Measurements from ENCODE around the gene ACTN4. TPM values are rescaled to one million over a fixed set of nuclear protein-coding genes. Genes with fewer than 3 reads are reported as not detected.

Gene ACTN4
- total RNA-seq, 2 donors from 2014 or later: 661 to 878 TPM

DNA sequence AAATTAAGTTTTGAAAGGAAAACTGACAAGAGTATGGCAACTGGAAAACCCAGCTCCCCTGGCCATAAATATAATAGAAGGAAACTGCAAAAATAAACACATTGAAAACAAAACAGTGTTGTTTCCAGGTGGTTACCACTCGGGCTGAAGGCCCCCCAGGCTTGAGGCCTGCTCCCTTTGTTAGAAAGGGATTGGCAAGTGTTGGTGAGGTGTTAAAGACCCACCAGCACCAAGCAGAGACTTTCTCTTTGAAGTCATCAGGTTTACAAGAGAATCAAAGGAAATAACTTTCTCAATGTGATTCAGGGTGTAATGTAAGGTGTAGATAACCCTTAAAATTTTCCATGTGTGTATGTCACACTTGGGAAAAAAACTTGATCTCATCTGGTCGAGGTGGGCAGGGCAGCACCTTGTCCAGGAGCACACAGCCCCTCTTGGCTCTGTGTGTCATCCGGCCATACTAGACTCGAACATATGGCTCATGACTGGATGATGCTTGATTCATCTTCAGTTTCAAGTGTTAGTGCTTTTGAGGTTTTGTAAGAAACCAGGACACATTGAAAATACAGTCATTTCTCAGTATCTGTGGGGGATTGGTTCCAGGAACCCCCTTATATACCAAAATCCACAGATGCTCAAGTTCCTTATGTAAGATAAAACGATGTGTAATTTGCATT is 7.8 kb downstream of the ACTN4 start:
- intact Hi-C loops (cut with DNase I): loop anchor here (5.0 kb wide), 1 partner anchor 37 kb away; no protein-coding TSS in a partner anchor
- DNase-seq (ENCODE audit: low spot score): no peak

DNA sequence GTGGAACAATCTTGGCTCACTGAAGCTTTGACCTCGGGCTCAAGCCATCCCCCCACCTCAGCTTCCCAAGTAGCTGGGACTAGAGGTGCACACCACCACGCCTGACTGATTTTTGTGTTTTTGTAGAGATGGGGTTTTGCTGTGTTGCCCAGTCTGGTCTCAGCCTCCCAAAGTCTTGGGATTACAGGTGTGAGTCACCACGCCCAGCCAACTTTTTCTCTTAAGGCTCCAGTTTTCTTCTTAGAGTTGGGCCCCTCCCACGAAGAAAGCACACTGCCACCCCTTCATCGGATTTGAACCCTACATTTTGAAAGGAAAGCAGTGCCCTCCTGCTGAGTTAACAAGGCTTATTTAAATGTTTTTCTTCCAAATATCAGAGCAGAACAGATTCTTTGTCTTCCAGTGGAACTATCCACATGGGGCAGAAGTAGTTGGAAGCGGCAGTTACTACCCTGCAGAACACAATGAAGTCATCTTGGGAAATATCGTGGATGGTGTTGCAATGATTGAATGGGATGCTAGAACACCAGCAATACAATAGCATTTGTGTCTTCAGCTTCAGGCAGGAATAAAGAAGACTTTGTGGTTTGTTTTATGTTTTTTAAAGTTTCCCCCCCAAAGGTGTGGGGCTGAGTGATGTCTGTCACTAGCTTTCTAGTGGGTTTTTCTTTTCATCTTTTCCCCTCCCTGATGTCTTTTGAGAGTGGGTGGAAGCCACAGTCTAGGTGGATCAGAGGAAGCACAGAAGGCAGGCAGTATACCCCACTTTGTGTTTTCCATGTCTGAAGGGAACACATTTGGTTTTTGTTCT is 8.9 kb downstream of the ACTN4 start:
- intact Hi-C loops (cut with DNase I): loop anchor here (5.0 kb wide), 1 partner anchor 36 kb away; no protein-coding TSS in a partner anchor
- DNase-seq (ENCODE audit: low spot score): no peak

DNA sequence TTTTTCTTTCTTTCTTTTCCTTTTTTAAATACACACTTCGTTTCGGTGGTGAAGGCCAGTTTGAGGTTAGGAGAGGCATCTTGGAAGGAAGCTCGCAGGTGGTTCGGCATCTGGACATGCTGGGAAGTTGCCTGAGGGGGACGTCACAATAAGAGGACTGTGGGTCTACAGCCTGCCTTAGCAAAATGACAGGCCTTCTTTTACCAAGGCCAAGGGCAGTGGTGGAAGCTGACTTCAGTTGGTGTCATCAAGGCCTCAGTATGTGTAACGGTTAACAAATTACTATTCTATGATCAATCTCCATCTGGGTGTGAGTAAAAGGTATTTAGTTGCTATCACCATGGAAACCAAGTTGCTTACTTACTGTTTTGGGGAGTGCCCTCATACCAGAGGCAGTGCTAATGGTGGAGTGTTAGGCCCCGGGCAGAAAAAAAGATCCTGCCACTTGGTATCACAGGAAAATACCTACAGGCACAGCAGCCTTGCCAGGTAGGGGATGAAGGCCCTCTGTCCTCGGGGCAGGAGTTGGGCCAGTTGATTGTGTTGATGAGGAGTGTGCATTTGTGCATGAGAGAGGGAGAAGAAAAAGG is 10.3 kb downstream of the ACTN4 start:
- intact Hi-C loops (cut with DNase I): loop anchor here (5.0 kb wide), 1 partner anchor 35 kb away; no protein-coding TSS in a partner anchor
- DNase-seq (ENCODE audit: low spot score): no peak

DNA sequence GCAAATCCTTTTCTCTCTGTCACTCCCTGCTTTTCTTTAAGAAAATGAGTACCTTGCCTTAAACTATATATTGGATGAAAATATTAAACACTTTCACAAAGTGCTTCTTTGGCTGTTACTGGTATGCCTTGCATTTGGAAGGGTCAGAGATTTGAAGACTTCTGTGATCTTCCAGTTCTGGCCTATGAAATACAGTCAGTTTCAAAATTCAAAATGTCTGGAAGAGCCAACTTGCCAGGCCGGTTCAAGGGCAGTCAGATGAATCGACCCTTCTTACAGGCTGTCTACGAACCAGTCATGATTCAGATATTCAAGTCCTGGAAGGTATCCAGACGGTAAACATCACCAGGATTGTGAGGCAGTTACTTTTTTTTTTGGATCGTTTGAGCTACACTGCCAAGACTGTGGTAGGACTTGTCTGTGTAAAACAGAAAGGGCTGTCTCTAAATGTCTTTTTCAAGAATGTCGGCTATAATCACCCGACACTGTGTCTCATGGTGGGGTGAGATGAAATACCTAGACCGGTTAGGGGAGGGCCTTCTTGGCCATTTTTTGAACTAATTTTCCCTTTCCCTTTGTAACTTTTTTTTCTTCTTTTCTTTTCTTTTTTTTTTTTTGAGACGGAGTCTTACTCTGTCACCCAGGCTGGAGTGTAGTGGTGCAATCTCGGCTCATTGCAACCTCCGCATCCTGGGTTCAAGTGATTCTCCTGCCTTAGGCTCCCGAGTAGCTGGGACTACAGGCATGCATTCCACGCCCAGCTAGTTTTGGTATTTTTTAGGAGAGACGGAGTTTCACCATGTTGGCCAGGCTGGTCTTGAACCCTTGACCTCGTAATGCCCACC is 11.2 kb downstream of the ACTN4 start:
- no peak for DNase-seq (ENCODE audit: low spot score)
- intact Hi-C loops (cut with DNase I): loop anchor here (5.0 kb wide), 1 partner anchor 34 kb away; no protein-coding TSS in a partner anchor

DNA sequence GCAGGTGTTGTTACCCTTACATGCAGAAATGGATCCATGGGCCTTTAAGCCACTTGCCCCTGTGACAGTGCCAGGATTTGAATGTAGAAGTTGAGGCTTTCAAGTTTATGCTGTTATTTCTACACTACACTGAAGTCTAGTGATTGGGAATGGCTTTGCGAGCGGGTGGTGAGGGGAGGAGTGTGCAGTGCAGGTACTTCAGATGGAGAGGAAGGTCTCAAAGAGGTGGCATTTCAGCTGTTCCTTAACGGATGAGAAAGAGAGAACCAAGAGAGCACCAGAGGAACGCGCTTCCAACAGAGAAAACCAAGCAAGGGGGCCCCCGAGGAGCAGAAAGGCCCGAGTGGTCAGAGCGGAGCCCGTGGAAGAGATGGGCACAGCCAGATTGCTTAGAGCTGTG is 13.3 kb downstream of the ACTN4 start:
- no peak for DNase-seq (ENCODE audit: low spot score)
- intact Hi-C loops (cut with DNase I): no loop called here

DNA sequence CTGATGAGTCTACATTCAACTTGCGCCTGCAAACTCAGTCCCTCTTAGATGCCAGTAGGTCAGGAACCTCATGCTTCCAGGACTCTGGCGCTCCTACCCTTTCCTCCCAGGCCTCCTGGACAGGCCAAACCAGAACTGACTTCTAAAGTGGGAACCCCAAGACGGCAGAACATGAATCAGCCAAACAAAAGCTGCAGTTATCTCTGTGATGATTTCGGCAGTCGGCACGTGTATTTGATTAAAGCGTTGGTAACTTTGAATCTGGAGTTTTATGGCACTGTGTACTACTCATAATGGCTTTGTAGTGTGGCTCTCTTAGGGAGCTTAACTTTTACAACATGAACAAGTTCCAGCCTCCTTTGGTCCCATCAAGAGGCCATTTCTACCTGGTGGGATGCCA is 13.7 kb downstream of the ACTN4 start:
- intact Hi-C loops (cut with DNase I): no loop called here
- DNase-seq (ENCODE audit: low spot score): no peak

DNA sequence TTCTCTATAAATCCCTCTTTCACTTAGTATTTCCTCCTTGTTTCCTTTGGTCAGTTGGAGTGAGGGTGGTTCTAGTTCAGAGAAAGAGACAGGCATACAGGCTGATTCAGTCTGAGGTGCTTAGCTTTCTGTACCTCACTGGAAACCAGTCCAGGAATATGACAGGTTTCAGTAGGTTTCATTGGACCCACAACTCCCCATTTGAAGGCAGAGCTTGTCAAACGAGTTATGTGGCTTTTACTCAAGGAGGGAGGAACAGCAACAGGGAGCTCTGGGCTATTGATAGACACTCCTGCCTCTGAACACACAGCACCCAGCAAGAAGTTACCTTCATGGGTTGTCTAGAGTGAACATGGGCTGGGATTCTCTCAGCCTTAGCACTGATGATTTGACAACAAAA is 14.5 kb downstream of the ACTN4 start:
- intact Hi-C loops (cut with DNase I): no loop called here
- no peak for DNase-seq (ENCODE audit: low spot score)

DNA sequence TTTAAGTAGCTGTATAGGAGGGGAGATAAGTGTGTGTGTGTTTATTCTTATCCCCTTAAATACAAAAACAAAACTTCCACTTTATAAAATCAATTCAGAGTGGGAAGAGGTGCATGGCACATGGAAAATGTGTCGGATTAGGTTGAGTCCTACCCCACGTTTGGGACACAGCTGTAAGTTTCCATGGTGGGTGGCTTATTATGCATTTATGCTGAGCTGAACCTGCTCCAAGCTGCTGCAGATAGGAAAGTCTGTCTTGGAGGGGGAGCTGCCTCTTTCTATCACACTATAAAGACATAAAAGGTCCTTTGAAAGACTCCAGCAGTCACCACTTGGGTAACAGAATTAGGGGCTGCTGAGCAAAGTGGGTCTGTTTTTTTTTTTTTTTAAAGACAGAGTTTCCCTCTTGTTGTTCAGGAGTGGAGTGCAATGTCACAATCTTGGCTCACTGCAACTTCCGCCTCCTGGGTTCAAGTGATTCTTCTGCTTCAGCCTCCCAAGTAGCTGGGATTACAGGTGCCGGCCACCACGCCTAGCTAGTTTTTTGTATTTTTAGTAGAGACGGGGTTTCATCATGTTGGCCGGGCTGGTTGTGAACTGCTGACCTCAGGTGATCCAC is 15.2 kb downstream of the ACTN4 start:
- intact Hi-C loops (cut with DNase I): no loop called here
- no peak for DNase-seq (ENCODE audit: low spot score)

DNA sequence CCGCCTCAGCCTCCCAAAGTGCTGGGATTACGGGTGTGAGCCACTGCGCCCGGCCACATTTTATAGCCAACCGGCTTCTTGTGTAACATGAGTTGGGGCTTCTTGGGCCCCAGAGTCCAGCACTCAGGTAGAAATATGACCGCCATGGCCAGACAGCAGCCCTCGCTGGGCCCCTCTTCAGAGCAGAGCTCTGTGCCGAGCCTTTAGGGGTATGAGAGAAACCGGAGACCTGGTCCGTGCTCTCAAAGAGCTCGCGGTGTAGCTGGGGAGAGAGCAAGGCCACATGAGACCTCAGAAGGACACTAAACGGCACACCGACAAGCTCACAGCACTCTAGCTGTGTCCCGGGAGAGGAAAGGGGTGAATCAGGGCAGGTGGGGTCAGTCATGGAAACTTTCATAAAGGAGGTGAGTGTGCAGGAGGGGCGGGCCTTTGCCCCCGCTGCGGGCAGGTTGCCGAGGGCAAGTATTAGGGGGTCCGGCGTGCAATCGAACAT is 15.8 kb downstream of the ACTN4 start:
- intact Hi-C loops (cut with DNase I): no loop called here

DNA sequence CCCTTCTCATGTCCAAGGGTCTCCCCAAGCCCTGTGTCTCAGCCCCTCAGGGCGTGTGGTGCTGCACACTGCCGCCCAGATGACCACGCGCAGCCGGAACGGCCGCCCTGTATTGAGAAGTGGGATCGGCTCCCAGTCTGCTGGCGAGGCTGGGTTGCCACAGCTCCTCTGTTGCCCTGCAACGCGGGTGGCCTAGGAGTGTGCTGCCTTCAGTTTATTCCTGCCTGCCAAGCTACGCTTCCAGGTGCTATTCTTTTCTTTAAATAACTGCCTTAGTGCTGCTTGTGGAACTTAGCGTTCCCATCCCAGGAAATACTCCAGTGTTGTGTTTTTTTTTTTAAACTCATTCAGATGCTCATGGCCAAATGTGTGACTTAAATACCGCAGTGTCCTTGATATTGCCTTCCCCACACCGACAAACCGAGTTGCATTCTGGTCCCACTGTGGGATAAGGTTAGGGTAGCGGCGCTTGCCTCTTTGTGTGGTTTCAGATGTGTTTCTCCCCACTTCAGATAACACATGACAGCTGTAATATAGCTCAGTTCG is 16.6 kb downstream of the ACTN4 start:
- intact Hi-C loops (cut with DNase I): no loop called here
- DNase-seq (ENCODE audit: low spot score): no peak

More for the DNA sequence above, 15.8 kb downstream of the ACTN4 start:
- DNase-seq (ENCODE audit: low spot score): no peak

DNA sequence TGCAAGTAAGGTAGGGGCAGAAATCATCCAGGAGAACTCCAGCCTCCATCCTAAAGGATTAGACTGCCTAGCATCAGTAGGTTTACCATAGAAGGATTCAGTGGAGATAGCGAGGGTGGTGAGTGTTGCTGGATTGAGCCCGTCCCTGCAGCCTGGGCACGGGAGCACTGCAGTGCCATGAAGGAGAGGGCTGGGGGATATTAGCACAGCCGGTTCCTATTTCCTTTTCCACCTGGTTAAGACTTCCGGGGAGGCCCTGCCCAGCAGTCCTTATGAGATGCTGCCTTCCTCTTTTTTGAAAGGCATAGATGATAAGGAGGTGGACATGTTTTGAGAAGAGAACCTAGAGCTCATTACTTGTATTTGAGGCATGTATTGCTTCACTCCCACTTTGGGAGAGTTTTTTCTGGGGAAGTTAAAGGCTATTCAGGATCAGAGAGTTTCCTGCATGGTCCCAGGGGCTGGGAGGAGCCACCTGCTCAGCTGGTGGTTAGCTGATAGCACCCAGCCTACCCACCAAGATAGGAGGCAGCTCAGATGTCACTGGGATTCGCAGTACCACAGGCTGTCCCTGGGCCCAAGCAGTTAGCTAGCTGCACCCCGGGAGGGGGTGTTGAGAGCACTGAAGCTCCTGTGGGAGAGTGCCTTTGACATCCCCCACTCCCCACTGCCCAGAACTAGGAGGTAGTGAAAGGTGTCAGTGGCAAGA is 17.2 kb downstream of the ACTN4 start:
- intact Hi-C loops (cut with DNase I): no loop called here

DNA sequence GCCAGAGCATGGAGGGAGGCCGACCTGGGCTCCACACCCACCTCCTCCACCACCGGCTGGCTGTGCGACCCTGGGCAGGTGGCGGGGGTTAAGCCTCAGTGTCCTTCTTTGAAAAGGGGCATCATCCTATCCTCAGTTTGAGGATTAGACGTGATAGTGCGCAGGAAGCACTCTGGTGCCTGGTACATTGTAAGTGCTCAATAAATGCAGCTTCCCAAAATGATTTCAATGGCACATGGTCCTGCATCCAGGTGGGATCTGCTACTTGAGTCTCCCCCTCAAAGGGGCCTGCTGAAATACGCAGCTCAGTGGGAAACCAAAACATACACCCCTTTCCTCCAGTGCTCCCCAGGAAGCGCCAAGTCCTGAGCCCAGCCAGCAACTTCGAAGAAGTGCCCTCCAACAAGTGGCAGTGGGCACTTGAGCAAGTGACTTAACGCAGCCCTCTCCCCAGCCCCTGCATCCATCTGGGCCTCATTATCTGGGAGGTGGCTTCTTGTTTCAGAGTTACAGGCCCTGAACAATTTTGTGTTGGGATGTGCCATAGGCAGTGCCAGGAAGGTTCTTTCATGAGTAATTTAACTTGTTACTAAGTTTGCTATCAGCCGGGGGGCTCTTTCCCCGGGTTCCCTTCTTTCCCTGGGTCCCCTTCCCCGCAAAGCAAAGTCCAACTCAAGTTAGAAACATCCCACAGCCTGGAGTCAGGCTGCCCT is 17.9 kb downstream of the ACTN4 start:
- intact Hi-C loops (cut with DNase I): no loop called here
- no peak for DNase-seq (ENCODE audit: low spot score)

More for the DNA sequence above, 17.2 kb downstream of the ACTN4 start:
- DNase-seq (ENCODE audit: low spot score): no peak

DNA sequence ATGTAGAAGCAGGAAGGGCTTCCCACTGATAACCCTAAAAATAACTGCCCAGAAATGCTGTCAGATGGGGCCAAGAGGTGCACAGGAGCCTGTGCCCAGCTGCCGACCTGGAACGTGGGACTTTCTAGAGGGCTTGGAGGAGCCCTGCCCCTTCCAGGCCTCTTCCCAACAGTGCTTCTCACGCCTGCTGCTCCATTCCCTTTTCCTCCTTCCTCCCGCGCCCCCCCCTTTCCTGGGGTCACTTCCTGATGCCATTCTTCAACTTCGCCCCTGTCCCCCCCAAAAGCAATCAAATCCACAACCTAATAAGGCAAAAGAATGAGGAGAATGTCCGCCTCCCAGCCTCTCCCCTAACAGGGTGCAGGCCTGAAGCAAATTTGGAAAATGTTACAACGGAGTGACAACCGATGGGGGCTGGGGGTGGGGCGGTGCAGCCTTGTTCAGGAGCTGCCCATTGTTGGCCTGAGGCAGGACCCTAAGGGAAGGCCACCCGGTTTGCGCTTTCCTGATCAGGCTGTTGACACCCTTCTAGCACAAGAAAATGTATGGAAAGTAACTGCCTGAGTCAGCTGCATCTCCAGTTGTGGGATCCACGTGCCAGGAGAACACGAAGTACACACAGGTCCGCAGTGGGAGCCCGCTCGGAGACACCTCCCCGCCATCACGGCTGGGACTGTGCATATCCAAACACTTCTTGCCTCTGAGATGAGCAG is 18.7 kb downstream of the ACTN4 start:
- DNase-seq (ENCODE audit: low spot score): peak; percentile 88
- intact Hi-C loops (cut with DNase I): no loop called here

DNA sequence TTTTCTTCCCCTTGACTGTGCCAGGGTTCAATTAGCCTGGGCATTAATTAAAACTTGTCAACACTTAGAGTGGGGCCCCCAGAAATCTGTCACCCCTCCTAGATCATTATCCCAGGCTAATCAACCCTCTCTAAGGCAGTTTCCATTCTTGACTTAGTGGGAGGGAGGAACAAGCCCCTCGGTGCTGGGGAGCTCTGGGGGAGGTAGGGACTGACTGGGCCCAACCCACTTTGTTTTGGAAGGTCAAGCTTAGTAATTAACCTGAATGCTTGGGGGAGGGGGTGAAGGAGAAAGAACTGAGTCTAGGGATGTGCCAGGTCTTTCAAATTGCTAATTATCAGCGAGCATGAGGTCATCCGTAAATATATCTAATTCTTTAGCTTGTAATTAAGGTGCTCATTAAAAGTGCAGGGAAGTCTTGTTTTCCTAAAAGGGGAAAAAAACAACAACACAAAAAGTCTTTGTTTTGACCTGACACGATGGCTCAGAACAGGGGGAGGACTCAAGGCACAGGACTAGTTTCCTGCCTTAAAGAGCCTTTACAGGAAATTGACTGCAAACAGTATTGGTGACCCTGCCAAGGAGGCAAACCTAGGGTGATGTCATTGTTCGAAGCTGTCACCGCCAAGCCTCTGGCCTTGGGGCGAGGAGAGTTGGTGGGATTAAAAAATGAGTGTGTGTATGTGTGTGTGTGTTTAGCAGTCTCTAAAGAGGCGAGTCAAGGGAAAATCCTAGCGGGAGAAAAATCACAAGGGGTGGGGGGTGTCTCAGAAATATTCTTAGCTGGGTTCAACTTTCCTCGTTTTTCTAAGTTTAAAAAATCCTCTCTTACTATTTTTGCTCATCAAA is 19.4 kb downstream of the ACTN4 start:
- DNase-seq (ENCODE audit: low spot score): no peak
- intact Hi-C loops (cut with DNase I): no loop called here

DNA sequence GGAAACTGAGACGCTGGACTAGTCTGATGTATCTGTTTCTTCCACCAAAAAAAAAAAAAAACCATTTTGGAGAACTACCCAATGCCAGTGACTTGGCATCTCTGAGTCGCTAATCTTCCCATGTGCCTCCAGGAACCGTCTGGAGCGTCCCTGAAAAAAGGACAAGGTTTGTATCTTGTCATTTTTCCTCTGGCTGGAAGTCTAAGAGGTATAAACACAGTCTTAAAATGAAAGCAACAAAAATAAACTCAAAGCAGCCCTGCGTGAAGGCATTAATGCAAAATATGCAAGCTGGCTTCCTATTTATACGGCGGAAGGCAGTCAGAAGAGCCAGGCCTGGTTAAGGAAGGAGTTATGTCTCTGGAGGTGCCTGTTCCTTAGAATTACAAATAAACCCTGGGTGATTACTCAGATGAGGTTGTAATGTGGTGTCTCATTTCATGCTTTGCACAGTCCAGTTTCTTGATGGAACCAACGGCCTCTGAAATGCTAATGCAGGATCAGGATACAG is 20.3 kb downstream of the ACTN4 start:
- intact Hi-C loops (cut with DNase I): no loop called here
- DNase-seq (ENCODE audit: low spot score): no peak

DNA sequence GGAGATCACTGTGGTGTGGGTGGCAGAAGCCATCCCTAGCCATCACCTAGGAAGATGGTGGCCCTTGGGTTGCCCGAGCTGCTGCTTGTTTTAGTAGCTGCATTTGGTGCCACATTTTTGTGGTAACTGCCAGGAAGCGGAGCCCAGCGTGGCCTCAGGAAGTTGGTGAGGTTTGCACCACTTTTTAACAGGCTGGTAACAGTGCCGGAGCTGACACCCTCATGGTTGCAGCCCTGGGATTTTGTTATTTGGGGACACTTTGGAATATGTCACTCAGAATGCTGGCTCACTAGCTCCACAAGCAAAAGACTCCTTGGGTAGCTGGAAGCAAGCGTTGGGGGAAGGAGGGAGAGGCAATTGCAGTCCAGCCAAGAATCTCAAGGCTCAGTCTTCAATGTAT is 22.1 kb downstream of the ACTN4 start:
- no peak for DNase-seq (ENCODE audit: low spot score)
- intact Hi-C loops (cut with DNase I): no loop called here
